Panc1 (cell line): Measurements from ENCODE around the gene CNNM4. TPM values are rescaled to one million over a fixed set of nuclear protein-coding genes. Genes with fewer than 3 reads are reported as not detected.

Experiments
- ATAC-seq: fragments of 200-7000 bp; cut with Tn5 transposase; 2 replicates; pipeline ENCODE4 v1.9.1; 2020; ENCODE audit warnings: mild to moderate bottlenecking, moderate library complexity
- BruUV-seq: library from RNA; stranded (reverse); fragments of 400-500 nt; replicated peaks from 2 replicates; lab custom pipeline; 2021; lab: Mats Ljungman, UMichigan
- CTCF ChIA-PET: fragments of 300-600 bp; sonication (Branson Sonifier 250); formaldehyde crosslinking; loops from one replicate; lab custom pipeline; 2022; ENCODE audit warnings: antibody characterized with exemption; lab: Charles Lee
- POLR2A ChIA-PET: fragments of 300-600 bp; sonication (Branson Sonifier 250); formaldehyde crosslinking; loops from one replicate; lab custom pipeline; 2022; ENCODE audit warnings: antibody characterized with exemption; lab: Charles Lee
- DNase-seq: peaks from one replicate; pipeline ENCODE4 v3.0.0-alpha.2; 2010; ENCODE audit warnings: low read depth, low spot score
- H3K27ac ChIP-seq: 2 replicates; pipeline ENCODE4 v1.5.1; 2011; ENCODE audit warnings: mild to moderate bottlenecking, low read length, inconsistent platforms
- H3K27me3 ChIP-seq: fragments of 200-500 bp; sonication (Bioruptor generic); 2 replicates; pipeline ENCODE4 v1.6.0; 2014; ENCODE audit warnings: low read length, inconsistent platforms; ENCODE audit not compliant: control insufficient read depth, insufficient read depth
- H3K36me3 ChIP-seq: fragments of 200-500 bp; sonication (Bioruptor generic); 2 replicates; pipeline ENCODE4 v1.5.1; 2014; ENCODE audit warnings: inconsistent platforms, mild to moderate bottlenecking, low read length, moderate library complexity; ENCODE audit not compliant: control insufficient read depth, insufficient read depth
- H3K4me1 ChIP-seq: 2 replicates; pipeline ENCODE4 v1.5.1; 2011; ENCODE audit warnings: inconsistent platforms, mild to moderate bottlenecking, low read length, moderate library complexity; ENCODE audit not compliant: control insufficient read depth, insufficient read depth
- H3K4me3 ChIP-seq, 2 experiments: 2 replicates each; pipeline ENCODE4 v1.5.1; 2011 to 2012; ENCODE audit warnings: low read depth in 2 of 2, low read length in 2 of 2, mild to moderate bottlenecking in 2 of 2, inconsistent platforms in 1 of 2, moderate library complexity in 1 of 2
- H3K9me3 ChIP-seq: fragments of 200-500 bp; sonication (Bioruptor generic); 2 replicates; pipeline ENCODE4 v1.5.1; 2014; ENCODE audit warnings: low read depth, mild to moderate bottlenecking, inconsistent platforms, low read length, moderate library complexity; ENCODE audit not compliant: control insufficient read depth, insufficient read depth
- POLR2AphosphoS5 ChIP-seq: IDR thresholded peaks from 2 replicates; pipeline ENCODE4 v1.6.1; 2012; ENCODE audit warnings: mild to moderate bottlenecking, low read depth, low read length, moderate library complexity
- REST ChIP-seq, 2 experiments: IDR thresholded peaks; 2 replicates each; pipeline ENCODE4 v1.6.1; 2011 to 2012; ENCODE audit warnings: low read depth in 2 of 2, control low read depth in 1 of 2, low read length in 1 of 2, mild to moderate bottlenecking in 1 of 2, moderate library complexity in 1 of 2; ENCODE audit not compliant: insufficient read depth in 1 of 2
- SIN3A ChIP-seq: IDR thresholded peaks from 2 replicates; pipeline ENCODE4 v1.6.1; 2012; ENCODE audit warnings: low read depth, mild to moderate bottlenecking, low read length, moderate library complexity, borderline replicate concordance; ENCODE audit not compliant: insufficient read depth
- TCF7L2 ChIP-seq: IDR thresholded peaks from 2 replicates; pipeline ENCODE4 v1.6.1; 2011; ENCODE audit warnings: mild to moderate bottlenecking, low read depth, low read length, inconsistent platforms
- in situ Hi-C: cut with HindIII; loops from 2 replicates; pipeline ENCODE4 v1.10.0; 2016; ENCODE audit warnings: low sequenced_read_pairs, low pct_unique_long_range_greater_than_20kb
- intact Hi-C: fragments of 100-400 bp; cut with micrococcal nuclease; formaldehyde crosslinking; loops from one replicate; pipeline ENCODE4 v1.10.0; 2022; ENCODE audit not compliant: unreplicated experiment
- total RNA-seq: library from RNA; stranded (reverse); gene quantifications from one replicate; pipeline ENCODE4 v1.2.1, GENCODE V29; 2021; ENCODE audit not compliant: unreplicated experiment
- TF ChIP-seq, protein P1 (sequence below): fragments of 450-650 bp; IDR thresholded peaks from 2 replicates; pipeline ENCODE4 v1.5.1; 2017; ENCODE audit warnings: mild to moderate bottlenecking

Gene CNNM4
- total RNA-seq, 1 experiment from 2014 or later, result 15.7 TPM

DNA sequence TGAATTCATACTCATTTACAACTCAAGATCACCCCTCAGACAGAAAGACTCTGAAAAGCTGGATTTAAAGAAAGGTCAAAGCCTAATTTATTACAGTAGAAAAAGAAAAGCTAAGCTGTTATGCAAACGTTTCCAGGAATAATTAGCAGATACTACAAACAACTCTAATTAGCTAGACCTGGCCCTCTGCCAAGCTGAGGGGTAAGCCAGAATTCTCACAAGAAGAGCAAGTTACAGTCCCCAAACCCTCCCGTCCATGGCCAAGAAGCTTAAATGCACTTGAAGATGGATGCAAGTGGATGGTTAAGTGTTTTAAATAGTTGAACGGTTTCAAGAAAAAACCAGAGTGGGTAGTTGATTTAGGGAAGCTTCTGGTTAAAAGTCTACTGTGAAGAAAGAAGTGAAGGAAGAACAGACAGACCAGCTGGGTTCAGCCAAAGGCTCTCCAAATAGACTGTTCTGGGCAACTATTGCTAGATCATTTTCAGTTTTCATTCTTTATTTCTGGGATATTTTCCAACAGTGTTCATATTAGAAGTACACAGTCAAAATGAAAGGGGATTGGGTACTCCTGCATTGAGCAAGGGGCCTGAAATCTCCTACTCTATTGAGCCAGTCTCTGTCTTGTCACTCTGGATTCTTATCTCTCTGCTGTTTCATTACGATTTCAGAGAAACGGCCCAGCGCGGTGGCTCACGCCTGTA lies 25.7 kb upstream of the CNNM4 start:
- peaks cover 19% of the 10 kb centered on the region for H3K36me3 ChIP-seq
- ChIA-PET POLR2A (no interaction called here), CTCF (no interaction called here)
- peaks cover 4% of the 10 kb centered on the region; the same call in 1 of the 2 replicates for H3K4me1 ChIP-seq
- no peak for DNase-seq
- H3K27ac ChIP-seq, result no peak overlapping the region
- no peaks in the 10 kb centered on the region for H3K27me3 ChIP-seq
- H3K9me3 ChIP-seq, result no peaks in the 10 kb centered on the region
- no TSS peak for BruUV-seq
- in situ Hi-C loops (no loop called here), intact Hi-C loops (no loop called here)
- TF ChIP-seq TCF7L2 (no peak), REST (IDR thresholded peaks at IDR 0.05; ENCODE audit: insufficient read depth in 1 of 2, low read depth in 2 of 2, low read length in 1 of 2) (no peak), POLR2AphosphoS5 (no peak), SIN3A (no peak)
- TF ChIP-seq, protein P1, sequence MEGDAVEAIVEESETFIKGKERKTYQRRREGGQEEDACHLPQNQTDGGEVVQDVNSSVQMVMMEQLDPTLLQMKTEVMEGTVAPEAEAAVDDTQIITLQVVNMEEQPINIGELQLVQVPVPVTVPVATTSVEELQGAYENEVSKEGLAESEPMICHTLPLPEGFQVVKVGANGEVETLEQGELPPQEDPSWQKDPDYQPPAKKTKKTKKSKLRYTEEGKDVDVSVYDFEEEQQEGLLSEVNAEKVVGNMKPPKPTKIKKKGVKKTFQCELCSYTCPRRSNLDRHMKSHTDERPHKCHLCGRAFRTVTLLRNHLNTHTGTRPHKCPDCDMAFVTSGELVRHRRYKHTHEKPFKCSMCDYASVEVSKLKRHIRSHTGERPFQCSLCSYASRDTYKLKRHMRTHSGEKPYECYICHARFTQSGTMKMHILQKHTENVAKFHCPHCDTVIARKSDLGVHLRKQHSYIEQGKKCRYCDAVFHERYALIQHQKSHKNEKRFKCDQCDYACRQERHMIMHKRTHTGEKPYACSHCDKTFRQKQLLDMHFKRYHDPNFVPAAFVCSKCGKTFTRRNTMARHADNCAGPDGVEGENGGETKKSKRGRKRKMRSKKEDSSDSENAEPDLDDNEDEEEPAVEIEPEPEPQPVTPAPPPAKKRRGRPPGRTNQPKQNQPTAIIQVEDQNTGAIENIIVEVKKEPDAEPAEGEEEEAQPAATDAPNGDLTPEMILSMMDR, result no peak
- ATAC-seq, result no peak
- H3K4me3 ChIP-seq, result no peak overlapping the region

- CTCF ChIA-PET, result no interaction called here
- intact Hi-C loops (no loop called here), in situ Hi-C loops (no loop called here)
- Histone ChIP-seq H3K9me3 (no peaks in the 10 kb centered on the region), H3K4me3 (no peak overlapping the region), H3K36me3 (peaks cover 17% of the 10 kb centered on the region), H3K4me1 (peaks cover 6% of the 10 kb centered on the region; the same call in 1 of the 2 replicates), H3K27me3 (no peaks in the 10 kb centered on the region), H3K27ac (no peak overlapping the region)
- ATAC-seq, result no peak
- TF ChIP-seq SIN3A (no peak), TCF7L2 (no peak), POLR2AphosphoS5 (no peak), REST (IDR thresholded peaks at IDR 0.05; ENCODE audit: insufficient read depth in 1 of 2, low read depth in 2 of 2, low read length in 1 of 2) (no peak)
- TF ChIP-seq, protein P1, result no peak
- no TSS peak for BruUV-seq
- POLR2A ChIA-PET, result no interaction called here
- DNase-seq, result no peak
Observed at GRCh38 chr2:96737251-96737650, 23.5 kb upstream of the CNNM4 start.
